Esophagus muscularis mucosa (tissue), 3 donors: ENCODE data around the gene OR6B1.
"Not testable (repeated sequence)": the region's sequence is repeated elsewhere in the genome, so short reads cannot be mapped to it uniquely, and the experiment has no call there.

ENCODE experiments used
- POLR2A ChIP-seq: fragments of 450-650 bp; IDR thresholded peaks from one replicate; pipeline ENCODE4 v1.6.1; 2017; ENCODE audit warnings: antibody characterized with exemption, moderate library complexity, mild to moderate bottlenecking, low read depth
- POLR2AphosphoS5 ChIP-seq, 2 donors: sonication (generic); formaldehyde crosslinking; IDR thresholded peaks; one replicate each; pipeline ENCODE4 v1.6.1; 2017; ENCODE audit warnings: antibody characterized with exemption in 2 of 2
- TF ChIP-seq, protein P1 (sequence below), 3 experiments: fragments of 200-600 bp in 2 of 3; fragments of 450-650 bp in 1 of 3; sonication (generic) in 2 of 3; IDR thresholded peaks; one replicate each; pipeline ENCODE4 v1.5.1; 2017 to 2019; ENCODE audit warnings: antibody characterized with exemption in 3 of 3, mild to moderate bottlenecking in 2 of 3, moderate library complexity in 1 of 3

DNA sequence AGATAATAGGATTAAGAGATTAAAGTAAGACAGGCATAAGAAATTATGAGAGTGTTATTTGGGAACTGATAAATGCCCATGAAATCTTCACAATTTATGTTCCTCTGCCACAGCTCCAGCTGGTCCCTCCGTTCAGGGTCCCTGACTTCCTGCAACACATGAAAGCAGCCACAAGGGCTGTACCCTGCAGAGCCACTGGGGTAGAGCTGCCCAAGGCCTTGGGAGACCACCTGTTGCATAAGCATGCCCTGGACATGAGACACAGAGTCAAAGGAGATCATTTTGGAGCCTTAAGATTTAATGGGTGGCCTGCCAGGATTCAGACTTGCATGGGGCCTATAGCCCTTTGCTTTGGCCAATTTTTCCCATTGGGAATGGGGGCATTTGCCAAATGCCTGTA, 10.7 kb downstream of the OR6B1 start:
- TF ChIP-seq, protein P1, sequence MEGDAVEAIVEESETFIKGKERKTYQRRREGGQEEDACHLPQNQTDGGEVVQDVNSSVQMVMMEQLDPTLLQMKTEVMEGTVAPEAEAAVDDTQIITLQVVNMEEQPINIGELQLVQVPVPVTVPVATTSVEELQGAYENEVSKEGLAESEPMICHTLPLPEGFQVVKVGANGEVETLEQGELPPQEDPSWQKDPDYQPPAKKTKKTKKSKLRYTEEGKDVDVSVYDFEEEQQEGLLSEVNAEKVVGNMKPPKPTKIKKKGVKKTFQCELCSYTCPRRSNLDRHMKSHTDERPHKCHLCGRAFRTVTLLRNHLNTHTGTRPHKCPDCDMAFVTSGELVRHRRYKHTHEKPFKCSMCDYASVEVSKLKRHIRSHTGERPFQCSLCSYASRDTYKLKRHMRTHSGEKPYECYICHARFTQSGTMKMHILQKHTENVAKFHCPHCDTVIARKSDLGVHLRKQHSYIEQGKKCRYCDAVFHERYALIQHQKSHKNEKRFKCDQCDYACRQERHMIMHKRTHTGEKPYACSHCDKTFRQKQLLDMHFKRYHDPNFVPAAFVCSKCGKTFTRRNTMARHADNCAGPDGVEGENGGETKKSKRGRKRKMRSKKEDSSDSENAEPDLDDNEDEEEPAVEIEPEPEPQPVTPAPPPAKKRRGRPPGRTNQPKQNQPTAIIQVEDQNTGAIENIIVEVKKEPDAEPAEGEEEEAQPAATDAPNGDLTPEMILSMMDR (IDR thresholded peaks at IDR 0.05): not testable (repeated sequence)
- not testable (repeated sequence) for TF ChIP-seq POLR2A; POLR2AphosphoS5 (IDR thresholded peaks at IDR 0.05)
